GM19193 (cell line): ENCODE results near the gene GCN1.

Experiments
- POLR2A ChIP-seq: IDR thresholded peaks from 4 replicates; pipeline ENCODE4 v1.6.1; 2011; ENCODE audit not compliant: insufficient read depth, insufficient read length; ENCODE audit errors: extremely low read depth

GCN1 gene

GRCh38 chr12:120211243-120211903 is 16.9 kb upstream of the GCN1 start:
- TF ChIP-seq POLR2A = no peak

DNA sequence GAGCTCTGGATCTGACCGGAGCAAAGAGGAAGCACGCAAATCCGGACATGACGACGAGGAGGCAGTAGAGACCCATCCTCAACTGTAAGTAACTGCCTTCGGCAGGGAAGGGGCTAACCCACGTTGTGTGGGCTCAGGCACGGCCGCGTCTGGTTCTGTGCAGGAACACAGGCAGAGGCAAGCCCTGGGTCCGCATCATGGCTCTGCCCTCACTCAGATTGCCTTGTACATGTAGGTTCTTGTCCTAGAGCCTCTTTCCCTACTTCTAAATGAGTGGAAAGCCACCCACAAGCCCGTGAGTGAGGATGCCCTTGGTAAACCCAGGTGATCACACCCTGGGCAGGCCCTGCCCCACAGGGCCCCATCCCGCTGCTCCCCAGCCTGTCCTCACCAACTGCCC is 15.3 kb upstream of the GCN1 start:
- TF ChIP-seq POLR2A = no peak

DNA sequence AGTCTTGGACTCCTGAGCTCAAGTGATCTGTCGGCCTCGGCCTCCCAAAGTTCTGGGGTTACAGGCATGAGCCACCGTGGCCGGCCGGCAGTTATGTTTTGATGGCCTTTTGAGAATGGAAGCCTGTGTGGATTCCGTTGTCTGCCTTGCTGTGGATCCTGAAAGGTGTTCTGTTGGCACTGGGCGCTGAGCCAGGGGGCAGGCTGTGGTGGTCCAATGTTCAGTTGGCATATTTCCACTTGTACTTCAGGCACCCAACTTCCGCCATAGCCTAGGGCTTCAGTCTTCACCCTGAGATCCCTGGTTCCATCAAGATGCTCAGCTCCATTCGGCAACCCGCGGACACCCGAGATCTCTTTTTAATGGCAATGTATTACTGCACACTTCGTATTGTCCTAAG is 12.7 kb upstream of the GCN1 start:
- no peak for TF ChIP-seq POLR2A

DNA sequence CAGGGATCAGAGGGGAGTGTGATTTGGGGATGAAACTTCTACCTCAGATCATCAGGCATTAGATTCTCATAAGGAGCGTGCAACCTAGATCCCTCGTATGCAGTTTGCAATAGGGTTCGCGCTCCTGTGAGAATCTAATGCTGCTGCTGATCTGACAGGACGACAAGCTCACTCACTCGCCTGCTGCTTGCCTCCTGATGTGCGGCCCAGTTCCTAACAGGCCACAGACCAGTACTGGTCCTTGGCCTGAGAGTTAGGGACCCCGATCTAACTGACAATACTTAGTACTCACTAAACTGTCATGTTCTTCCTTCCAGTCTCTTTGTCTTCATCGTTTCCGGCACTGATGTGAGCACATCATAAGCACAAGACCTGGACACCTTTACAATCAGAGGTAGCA is 11.7 kb upstream of the GCN1 start:
- TF ChIP-seq POLR2A = no peak

DNA sequence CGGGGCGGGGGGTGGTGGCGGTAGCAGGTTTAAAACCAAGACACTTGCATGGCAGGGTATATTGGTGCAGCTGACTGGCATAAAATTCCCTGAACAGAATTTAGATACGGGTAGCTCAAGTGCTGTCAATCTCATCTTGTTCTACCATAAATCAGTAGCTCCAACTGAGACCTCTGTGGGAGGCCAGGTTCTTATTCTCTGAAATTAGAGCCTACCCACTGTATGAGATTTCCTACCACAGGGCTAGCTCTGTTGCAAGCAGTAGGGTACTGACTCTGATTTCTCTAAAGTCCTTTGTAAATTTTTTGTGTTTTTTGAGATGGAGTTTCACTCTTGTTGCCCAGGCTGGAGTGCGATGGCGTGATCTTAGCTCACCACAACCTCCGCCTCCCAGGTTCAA is 9.7 kb upstream of the GCN1 start:
- TF ChIP-seq POLR2A = no peak

DNA sequence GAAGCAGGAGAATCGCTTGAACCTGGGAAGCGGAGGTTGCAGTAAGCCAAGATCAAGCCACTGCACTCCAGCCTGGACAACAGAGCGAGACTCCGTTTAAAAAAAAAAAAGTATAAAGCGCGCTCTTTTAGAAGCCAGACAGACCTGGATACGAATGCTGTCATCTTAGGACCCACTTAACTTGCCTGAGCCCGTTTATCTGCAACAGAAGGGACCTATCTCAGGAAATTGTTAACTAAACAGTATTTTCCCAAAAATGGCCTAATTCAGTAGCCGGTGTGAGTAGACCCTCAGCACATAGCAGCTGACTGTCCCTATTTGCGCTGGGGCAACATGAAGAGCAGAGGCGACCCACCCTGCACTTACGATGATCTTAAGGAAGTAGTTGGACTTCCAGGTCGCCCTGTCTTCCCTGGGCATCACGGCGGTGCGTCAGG is 5.9 kb upstream of the GCN1 start:
- no peak for TF ChIP-seq POLR2A

DNA sequence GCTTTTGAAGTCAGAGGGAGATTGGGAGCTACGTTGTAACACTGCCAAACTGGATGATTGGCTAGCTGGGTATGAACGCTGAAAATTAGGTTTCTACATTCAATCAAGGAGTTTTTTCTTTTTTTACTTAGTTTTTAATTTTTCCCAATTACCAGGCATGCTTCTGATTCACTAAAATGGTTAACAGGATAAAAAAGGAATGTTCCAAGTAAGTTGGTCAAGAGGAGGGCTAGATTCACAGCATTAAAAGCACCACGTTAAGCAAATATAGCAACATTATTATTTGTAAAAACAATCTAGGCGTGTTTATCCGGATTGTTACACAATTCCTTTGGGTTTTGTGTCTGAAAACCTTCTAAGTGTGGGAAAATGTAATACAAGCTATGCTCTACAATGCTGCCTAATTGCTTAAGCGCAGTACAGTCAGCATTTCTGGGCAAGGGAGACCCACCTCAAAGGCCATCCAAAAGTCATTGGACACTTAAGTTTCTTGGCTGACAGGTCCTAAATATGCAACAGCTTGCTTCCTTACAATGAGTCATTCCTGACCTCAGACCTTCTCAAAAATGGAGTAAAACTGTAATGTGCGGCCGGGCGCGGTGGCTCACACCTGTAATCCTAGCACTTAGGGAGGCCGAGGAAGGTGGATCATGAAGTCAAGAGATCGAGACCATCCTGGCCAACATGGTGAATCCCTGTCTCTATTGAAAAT is 5.2 kb upstream of the GCN1 start:
- no peak for TF ChIP-seq POLR2A

- TF ChIP-seq POLR2A = peak; percentile 25
Measured at GRCh38 chr12:120199025-120199424, 4.5 kb upstream of the GCN1 start.

GRCh38 chr12:120197542-120197887 is 3.0 kb upstream of the GCN1 start:
- TF ChIP-seq POLR2A = no peak

- peak; percentile 8 for TF ChIP-seq POLR2A
Measured at GRCh38 chr12:120196817-120197541, 2.5 kb upstream of the GCN1 start.

DNA sequence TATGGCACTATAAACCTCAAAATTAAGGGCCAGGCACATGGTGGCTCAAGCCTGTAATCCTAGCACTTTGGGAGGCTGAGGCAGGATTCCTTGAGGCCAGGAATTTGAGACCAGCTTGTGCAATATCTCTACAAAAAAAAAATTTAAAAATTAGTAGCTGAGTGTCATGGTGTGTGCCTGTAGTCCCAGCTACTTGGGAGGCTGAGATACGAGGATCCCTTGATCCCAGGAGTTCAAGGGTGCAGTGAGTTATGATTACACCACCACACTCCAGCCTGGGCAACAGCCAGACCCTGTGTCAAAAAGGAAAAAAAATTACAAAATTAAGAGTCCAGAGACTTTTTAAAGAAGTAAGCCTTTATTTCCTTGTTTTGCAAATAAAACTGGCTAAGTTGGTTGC is 1.8 kb upstream of the GCN1 start:
- no peak for TF ChIP-seq POLR2A

DNA sequence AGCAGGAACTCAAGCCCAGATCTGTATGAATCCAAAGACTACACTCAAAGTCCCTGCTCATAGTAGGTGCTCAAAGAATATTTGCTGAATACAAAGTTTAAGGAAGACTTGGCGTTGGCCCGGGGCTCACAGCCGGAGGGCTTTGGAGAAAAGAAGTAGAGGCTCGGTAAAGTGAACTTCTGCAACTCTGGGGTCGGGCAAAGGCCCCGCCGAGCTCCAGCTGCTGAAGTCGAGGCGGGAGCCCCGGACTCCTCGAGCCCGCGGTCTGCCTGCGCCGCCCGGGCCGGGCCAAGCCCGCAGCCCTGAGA is 335 bp downstream of the GCN1 start:
- no peak for TF ChIP-seq POLR2A

DNA sequence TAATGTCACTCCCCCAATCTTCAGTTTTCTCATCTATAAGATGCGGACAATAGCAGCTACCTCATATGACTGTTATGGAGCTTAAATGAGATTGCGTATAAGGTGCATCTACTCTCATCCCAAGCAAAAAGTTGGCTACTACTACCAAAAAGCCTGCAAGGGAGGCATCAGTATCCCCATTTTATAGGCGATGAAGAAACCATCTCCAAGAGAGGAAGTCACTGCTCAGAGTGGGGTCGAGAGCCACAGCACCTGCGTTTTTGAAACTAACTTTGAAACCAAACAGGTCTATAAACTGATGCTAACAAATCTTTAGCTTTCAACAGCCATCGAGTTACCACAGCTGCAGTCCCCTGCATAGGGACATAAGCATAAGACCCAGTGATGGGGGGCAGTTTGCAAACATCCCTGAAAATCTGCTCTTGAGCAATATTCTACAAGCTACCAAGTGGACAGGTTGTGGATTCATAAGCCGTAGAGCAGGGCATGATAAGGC is 3.5 kb downstream of the GCN1 start:
- TF ChIP-seq POLR2A = no peak

DNA sequence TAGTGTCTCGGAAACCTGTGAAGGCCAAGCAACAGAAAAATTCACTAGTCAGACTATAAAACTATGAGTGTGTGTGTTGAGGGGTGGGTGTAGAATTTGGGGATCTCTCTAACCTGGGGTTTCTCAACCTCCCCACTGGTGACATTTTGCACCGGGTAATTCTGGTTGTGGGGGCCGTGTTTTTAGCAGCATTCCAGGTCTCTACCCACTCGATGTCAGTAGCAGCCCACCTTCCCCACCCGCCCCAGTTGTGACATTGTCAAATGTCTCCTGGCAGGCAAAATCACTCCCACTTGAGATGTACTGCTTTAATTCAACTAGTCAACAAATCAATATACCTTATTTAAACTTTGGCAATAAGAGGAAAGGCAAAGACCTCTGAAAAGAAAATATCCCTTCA is 4.1 kb downstream of the GCN1 start:
- no peak for TF ChIP-seq POLR2A

DNA sequence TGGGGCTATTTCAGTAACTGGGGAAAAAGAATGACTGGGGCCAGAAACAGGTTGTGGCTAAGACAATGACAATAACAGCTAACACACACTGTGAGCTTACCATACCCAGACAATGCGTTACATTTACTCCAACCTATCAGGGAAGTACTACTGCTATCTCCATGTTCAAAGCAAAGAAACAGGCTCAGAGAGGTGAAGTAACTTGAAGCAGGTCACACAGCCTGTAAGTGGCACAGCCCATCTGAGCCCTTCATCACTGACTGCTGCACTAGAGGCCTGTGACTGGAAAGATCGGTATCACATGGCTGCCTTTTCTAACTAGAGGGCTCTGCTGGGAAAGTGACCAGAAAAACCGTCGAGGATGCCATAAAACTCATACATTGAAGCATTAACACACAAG is 7.9 kb downstream of the GCN1 start:
- no peak for TF ChIP-seq POLR2A

DNA sequence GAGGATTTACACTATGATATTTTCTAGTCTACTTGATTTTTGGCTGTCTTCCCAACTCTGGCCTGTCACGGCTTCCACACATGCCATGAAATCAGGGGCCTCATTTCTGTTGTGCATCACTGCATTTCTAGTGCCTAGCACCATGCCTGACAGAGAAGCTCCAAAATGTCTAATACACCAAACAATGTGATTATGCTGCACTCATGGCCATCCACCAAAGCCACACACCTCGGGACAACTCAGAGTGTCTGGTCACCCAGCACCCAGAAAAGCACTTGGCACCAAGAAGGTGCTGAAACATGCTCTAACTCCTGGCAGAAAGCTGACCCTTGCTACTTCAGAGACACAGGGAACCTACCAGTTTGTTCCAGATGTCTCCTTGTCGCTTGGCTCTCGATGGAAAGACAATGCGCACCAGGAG is 11.3 kb downstream of the GCN1 start:
- no peak for TF ChIP-seq POLR2A
